ES-I3 (cell line): Measurements from ENCODE around the gene SFSWAP.

ENCODE experiments used
- H3K36me3 ChIP-seq: 2 replicates; pipeline ENCODE4 v1.6.1; 2013; ENCODE audit warnings: mild to moderate bottlenecking, low read length, control low read depth, moderate library complexity; ENCODE audit not compliant: insufficient read depth
- H3K4me1 ChIP-seq: 2 replicates; pipeline ENCODE4 v1.6.1; 2013; ENCODE audit warnings: mild to moderate bottlenecking, control low read depth, low read length; ENCODE audit not compliant: insufficient read depth
- H3K9ac ChIP-seq: 2 replicates; pipeline ENCODE4 v1.6.1; 2013; ENCODE audit warnings: low read depth, mild to moderate bottlenecking, low read length, moderate library complexity
- H3K9me3 ChIP-seq: 2 replicates; pipeline ENCODE4 v1.6.1; 2013; ENCODE audit warnings: mild to moderate bottlenecking, low read length, moderate library complexity; ENCODE audit not compliant: control insufficient read depth, insufficient read depth

Gene SFSWAP

GRCh38 chr12:131816495-131816894 is 105.6 kb downstream of the SFSWAP start:
- peaks cover 5% of the 10 kb centered on the region; the same call in 1 of the 2 replicates for H3K9me3 ChIP-seq
- no peak overlapping the region for H3K9ac ChIP-seq
- H3K36me3 ChIP-seq = no peaks in the 10 kb centered on the region
- H3K4me1 ChIP-seq = 0 out of 2 replicates have a peak, but pooled peaks cover 3% of the 10 kb centered on the region

GRCh38 chr12:131817241-131817640 is 106.4 kb downstream of the SFSWAP start:
- H3K36me3 ChIP-seq = no peaks in the 10 kb centered on the region
- peaks cover 5% of the 10 kb centered on the region; the same call in 1 of the 2 replicates for H3K9me3 ChIP-seq
- 0 out of 2 replicates have a peak, but pooled peaks cover 3% of the 10 kb centered on the region for H3K4me1 ChIP-seq
- H3K9ac ChIP-seq = no peak overlapping the region

DNA sequence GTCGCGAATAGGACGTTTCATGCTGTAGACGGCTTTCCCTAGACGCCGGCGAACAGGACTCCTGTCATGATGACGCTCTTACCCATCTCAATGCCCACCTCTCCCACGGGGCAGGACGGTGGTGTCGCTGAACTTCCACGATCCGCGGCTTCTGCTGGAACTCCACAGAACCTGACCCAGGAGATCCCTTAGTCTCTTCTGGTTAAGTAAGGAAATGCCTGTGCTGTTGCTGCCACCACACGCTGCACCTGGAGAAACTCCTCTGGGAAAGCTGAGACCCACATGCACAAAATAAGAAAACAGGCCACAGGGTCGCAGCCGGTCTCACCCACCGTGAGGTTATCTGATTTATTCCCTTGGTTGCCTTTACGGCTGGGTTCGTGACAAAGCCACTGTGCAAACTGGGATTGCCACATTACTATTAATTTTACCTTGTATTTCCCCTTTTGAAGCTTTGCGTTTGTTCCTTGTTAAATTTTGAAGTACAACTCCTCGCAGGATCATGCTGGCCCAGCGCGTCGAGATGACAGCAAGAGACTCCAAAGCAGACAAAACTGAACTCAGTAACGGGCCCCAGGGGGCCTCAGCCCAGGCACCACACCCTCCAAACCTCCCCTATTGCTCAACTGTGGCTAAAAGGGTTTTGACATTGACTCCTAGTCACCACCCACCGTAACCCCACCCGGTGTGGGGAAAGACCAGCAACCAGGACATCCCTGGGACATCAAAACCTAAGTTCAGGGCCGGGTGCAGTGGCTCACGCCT is 108.1 kb downstream of the SFSWAP start:
- Histone ChIP-seq H3K36me3 (no peaks in the 10 kb centered on the region), H3K9me3 (no peaks in the 10 kb centered on the region), H3K9ac (no peak overlapping the region), H3K4me1 (0 out of 2 replicates have a peak, but pooled peaks cover 3% of the 10 kb centered on the region)

DNA sequence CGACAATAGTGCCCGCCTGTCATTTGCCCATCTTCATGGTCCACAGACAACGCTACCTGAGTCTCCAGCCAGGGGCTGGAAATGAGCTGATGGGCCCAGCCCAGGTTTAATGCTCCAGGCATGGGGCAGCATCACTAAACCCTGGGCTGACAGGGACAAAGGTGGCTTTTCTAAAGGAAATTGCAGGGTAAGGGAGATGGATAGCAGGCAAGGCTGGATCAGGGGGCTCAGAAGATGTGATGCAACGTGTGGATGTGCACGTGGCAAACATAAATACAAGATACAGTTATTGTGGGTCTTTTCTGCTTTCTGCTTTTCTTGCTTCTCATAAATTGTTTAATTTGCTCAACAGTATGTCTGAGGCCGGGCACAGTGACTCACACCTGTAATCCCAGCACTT is 113.6 kb downstream of the SFSWAP start:
- H3K4me1 ChIP-seq = no peaks in the 10 kb centered on the region
- no peak overlapping the region for H3K9ac ChIP-seq
- H3K36me3 ChIP-seq = no peaks in the 10 kb centered on the region
- no peaks in the 10 kb centered on the region for H3K9me3 ChIP-seq

DNA sequence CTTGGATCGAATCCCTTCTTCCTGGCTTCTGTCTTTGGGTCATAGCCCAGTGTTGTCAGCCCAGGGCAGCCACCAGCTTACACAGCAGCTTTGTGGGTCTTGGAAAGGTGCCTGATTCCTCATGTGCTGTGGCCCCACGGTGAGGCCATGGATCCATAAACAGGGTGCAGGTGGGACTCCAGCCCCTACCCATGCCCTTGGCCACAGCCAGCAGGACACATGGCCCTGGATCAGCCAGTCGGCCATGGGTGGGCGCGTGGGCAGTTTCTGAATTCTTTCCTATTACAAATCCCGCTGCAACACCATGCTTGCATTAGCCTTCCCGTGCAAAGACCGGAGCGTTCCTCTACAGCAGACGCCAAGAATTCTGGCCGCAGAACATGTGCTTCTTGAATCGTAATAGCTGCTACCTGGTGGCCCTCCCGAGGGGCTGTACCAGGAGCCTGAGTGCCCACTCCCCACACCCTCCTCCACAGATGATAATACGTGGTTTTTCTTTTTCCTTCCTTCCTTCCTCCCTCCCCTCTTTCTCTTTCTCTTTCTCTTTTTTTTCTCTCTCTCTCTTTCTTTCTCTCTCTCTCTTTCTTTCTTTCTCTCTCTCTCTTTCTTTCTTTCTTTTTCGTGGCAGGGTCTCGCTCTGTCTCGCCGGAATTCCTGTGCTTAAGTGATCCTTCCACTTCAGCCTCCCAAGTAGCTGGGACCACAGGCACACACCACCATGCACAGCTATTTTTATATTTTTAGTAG is 114.4 kb downstream of the SFSWAP start:
- Histone ChIP-seq H3K9me3 (no peaks in the 10 kb centered on the region), H3K9ac (no peak overlapping the region), H3K36me3 (no peaks in the 10 kb centered on the region), H3K4me1 (no peaks in the 10 kb centered on the region)

DNA sequence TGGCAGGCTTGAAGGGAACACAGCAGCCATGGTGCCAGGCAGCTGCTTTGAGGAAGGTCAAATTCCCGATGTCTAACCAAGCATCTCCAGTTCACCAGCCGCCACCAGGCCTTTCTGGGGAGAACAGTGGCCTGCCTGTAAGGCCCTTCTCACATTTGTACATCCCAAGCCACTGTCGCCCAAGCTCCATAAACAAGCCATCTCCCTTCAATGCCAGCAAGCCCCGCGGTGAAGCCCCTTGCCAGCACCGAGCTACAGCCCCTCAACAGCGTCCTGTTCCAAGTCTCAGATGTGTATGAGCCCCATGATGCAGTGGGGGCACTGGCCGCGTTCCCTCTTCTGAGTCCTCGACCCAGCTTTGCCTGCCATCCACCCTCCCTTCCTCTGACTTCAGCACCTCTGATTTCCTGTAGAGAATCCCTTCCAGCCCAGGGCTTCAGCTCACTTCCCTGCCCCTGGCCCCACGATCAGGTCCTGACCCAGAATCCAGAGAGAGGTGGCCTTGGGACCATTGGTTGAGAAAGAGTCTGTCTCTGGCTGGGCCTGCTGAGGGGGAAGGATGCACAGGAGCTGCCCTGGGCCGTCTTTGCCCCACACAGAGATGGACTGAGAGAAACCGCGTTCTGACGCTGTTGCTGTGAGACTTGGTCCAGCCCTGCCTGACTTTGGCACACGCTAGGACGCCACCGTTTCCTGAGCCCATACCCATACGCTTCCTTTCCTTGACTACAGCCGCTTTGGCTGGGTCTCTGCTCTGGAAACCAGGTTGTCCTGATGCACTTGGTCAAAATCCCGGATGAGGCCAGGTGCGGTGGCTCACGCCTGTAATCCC is 115.4 kb downstream of the SFSWAP start:
- H3K36me3 ChIP-seq = no peaks in the 10 kb centered on the region
- H3K9me3 ChIP-seq = no peaks in the 10 kb centered on the region

DNA sequence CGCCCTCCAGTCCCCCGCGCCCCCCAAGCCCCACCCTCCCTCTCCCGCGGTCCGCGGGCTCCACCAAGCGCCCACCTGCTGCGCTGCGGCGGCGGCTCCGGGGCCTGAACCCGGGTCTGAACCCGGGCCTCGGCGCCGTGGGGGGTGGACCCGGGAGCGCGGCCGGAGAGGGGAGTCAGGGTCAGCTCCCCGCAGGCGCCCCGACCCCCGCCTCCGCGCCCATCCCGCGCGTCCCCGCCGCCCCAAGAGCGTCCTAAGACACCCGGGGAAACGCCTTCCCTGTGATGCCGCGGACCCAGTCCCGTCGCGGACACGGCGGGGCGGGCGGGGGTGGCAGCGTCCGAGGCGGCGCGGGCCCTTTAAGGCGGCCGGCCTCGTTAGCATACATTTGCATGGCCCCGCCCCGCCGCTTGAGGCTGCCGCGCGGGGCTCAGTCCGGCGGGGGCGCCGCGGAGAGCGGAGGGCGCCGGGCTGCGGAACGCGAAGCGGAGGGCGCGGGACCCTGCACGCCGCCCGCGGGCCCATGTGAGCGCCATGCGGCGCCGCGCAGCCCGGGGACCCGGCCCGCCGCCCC is 117.2 kb downstream of the SFSWAP start, which contains the start of gene MMP17:
Gene MMP17, plus strand, starts transcription at position 433 of the 574 bp plus-strand sequence. Its CDS starts 102 bp downstream, at position 535.
- Histone ChIP-seq H3K9me3 (no peaks in the 10 kb centered on the region), H3K4me1 (no peaks in the 10 kb centered on the region), H3K9ac (peak within 1 kb of the TSS; percentile 51), H3K36me3 (no peaks in the 10 kb centered on the region)

More for the DNA sequence above, 115.4 kb downstream of the SFSWAP start:
- Histone ChIP-seq H3K4me1 (no peaks in the 10 kb centered on the region), H3K9ac (no peak overlapping the region)

GRCh38 chr12:131828671-131829355 is 117.9 kb downstream of the SFSWAP start:
- H3K36me3 ChIP-seq = no peaks in the 10 kb centered on the region
- H3K4me1 ChIP-seq = peaks cover under 1% of the 10 kb centered on the region; the same call in 1 of the 2 replicates
- H3K9ac ChIP-seq = peak overlapping the region; percentile 51
- no peaks in the 10 kb centered on the region for H3K9me3 ChIP-seq

DNA sequence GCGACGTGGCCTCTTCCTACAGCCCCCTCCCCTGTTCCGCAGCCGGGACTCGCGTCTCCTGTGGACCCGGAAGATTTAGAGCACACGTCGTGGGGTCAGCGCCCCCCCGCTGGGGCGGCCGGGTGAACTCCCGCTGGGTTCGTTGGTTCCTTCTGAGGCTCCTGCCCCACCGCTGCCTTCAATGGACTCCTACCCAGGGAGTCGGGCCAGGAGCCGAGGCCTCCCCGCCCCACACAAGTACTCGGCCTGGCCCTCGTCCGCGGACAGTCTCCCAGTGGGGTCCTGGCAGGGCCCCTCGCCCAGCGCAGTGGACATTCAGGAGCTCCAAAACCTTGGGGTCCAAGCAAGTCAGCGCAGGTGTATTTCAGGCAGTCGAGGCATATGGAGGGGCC is 118.5 kb downstream of the SFSWAP start:
- H3K36me3 ChIP-seq = no peaks in the 10 kb centered on the region

DNA sequence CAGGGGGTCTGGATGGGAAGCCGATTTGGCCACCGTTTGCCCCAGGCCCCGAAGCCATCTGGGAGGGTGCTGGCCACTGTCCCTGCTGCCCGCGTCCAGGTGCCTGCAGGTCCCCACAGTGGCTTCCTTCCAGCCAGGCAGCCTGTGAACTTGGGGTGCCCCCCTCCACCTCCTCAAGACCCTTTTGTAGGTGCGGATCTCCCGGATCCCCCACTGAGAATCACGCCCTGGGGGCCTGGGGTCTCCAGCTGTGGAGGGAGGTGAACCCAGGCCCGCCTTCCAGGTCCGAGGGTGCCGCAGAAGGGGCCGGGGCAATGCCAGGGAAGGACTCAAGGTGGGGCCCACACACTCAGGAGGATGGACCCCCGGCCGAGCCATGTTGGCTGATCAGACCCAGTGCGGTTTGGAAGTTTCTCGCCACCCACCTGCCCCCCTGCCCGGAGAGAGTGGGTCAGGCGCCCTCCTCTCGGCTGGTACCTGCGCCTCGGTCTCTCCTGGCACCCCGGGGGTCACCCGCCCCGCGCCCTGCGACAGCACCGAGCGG is 119.0 kb downstream of the SFSWAP start:
- no peaks in the 10 kb centered on the region for H3K36me3 ChIP-seq
- H3K9me3 ChIP-seq = no peaks in the 10 kb centered on the region
- H3K4me1 ChIP-seq = peaks cover 2% of the 10 kb centered on the region; the same call in 1 of the 2 replicates
- peak overlapping the region; percentile 51 for H3K9ac ChIP-seq

More for the DNA sequence above, 118.5 kb downstream of the SFSWAP start:
- H3K9me3 ChIP-seq = no peaks in the 10 kb centered on the region
- H3K9ac ChIP-seq = peak overlapping the region; percentile 51
- H3K4me1 ChIP-seq = peaks cover 2% of the 10 kb centered on the region; the same call in 1 of the 2 replicates

DNA sequence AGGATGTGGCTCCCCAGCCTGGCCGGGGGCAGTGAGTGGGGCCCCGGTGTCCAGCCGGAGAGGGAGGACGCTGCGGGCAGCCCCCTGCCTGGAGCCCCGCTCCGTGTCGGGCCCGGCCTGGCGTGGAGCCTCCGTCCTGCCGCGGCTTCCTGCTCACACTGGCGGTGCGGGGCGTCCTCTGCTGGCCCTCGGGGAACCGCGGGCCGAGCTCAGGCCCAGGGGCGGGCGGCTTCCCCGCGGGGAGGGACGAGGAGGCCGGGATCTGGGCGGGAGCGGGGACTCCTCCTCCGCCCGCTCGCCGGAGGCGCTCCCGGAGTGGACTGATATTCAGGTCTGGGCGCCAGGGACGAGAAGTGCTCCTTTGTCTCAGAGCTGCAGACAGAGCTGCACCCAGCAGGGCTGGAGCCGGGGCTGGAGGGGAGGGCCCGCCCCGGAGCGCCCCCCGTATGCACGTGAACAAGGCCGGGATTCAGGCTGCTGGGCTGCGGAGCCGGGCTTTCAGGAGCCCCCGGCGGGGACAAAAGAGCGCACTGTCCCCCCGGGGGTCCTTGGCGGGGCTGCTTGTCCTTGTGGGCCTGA is 119.5 kb downstream of the SFSWAP start:
- Histone ChIP-seq H3K4me1 (peaks cover 2% of the 10 kb centered on the region; the same call in 1 of the 2 replicates), H3K9me3 (no peaks in the 10 kb centered on the region), H3K9ac (peak overlapping the region; percentile 51), H3K36me3 (no peaks in the 10 kb centered on the region)

DNA sequence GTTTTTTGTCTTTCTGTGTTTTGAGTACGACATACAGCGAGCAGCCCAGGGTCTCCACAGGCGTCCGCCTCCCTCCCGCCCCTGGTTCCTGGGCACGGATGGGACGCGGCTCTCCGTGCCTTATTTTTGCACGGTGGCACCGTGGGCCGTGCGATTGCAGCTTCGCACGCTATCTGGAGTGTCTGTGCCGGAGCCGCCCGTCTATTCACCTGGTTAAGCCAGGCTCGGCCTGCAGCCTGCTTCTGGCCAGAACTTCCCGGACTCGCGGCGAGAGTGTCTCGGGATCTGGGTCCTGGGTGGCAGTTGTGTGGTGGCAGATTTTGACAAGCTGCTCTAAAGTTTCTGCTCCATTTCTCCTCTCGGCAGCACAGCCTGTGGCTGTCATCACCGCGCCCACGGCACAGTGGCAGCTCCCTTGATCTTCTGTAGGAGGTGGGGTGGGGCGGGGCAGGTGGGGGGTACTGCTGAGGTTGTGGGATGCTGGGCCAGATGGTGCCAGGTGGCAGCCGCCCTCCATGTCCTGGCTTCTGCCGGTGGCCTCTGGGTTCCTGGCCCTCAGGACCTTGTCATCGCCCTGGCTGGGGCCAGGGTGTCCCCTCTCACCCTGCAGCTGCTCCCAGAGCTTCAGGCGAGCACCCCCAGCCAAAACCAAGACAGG is 120.2 kb downstream of the SFSWAP start:
- Histone ChIP-seq H3K9ac (peak overlapping the region; percentile 51; the same call in 1 of the 2 replicates), H3K9me3 (no peaks in the 10 kb centered on the region), H3K4me1 (peaks cover 2% of the 10 kb centered on the region; the same call in 1 of the 2 replicates), H3K36me3 (no peaks in the 10 kb centered on the region)
